GM23338 (cell line): ENCODE data around the gene STOML3.

Experiments used
- CTCF ChIP-seq, 2 experiments: fragments of 200-600 bp in 1 of 2; sonication (generic) in 1 of 2; conservative IDR thresholded peaks; 2 replicates each; pipeline versions ENCODE4 v1.5.1 to v1.6.1; 2016 to 2017; ENCODE audit warnings: antibody characterized with exemption in 2 of 2, low read depth in 2 of 2, mild to moderate bottlenecking in 2 of 2, moderate library complexity in 1 of 2
- EZH2 ChIP-seq: fragments of 200-600 bp; sonication (generic); IDR thresholded peaks from one replicate; pipeline ENCODE4 v1.8.0; 2017; ENCODE audit warnings: antibody characterized with exemption, mild to moderate bottlenecking, low read depth; ENCODE audit not compliant: unreplicated experiment
- EZH2phosphoT487 ChIP-seq: fragments of 200-600 bp; sonication (generic); IDR thresholded peaks from one replicate; pipeline ENCODE4 v1.8.1; 2018; ENCODE audit warnings: antibody characterized with exemption; ENCODE audit not compliant: unreplicated experiment
- JUNB ChIP-seq: IDR thresholded peaks from one replicate; pipeline ENCODE4 v1.6.1; 2016; ENCODE audit warnings: antibody characterized with exemption; ENCODE audit not compliant: unreplicated experiment
- STAT1 ChIP-seq: IDR thresholded peaks from one replicate; pipeline ENCODE4 v1.6.1; 2016; ENCODE audit warnings: antibody characterized with exemption; ENCODE audit not compliant: unreplicated experiment
- ZNF331 ChIP-seq: fragments of 250-450 bp; sonication (Bioruptor Pico); IDR thresholded peaks from 2 replicates; pipeline ENCODE4 v1.5.0; 2020; ENCODE audit warnings: low read depth, mild to moderate bottlenecking, moderate library complexity

- TF ChIP-seq CTCF (conservative IDR thresholded peaks at IDR 0.05; ENCODE audit: low read depth in 2 of 2) (peak; percentile 72 to 73), ZNF331 (CRISPR knock-in tag) (no peak), STAT1 (no peak), JUNB (no peak), EZH2phosphoT487 (no peak), EZH2 (no peak)
These were observed 26.2 kb upstream of the STOML3 start for GRCh38 chr13:39016787-39017186.
